HUES64 (cell line): ENCODE measurements around the gene ZNF729.

Experiments
- H3K27ac ChIP-seq: 2 replicates; pipeline ENCODE4 v1.7.0; 2013; ENCODE audit warnings: low read depth, low read length, inconsistent platforms
- H3K27me3 ChIP-seq: 2 replicates; pipeline ENCODE4 v1.6.1; 2013; ENCODE audit warnings: mild to moderate bottlenecking, low read length; ENCODE audit not compliant: insufficient read depth
- H3K36me3 ChIP-seq: 2 replicates; pipeline ENCODE4 v1.6.1; 2013; ENCODE audit warnings: mild to moderate bottlenecking, low read length; ENCODE audit not compliant: insufficient read depth
- H3K4me1 ChIP-seq: 2 replicates; pipeline ENCODE4 v1.6.1; 2013; ENCODE audit warnings: mild to moderate bottlenecking, low read length, moderate library complexity; ENCODE audit not compliant: insufficient read depth
- H3K4me3 ChIP-seq: 2 replicates; pipeline ENCODE4 v1.5.1; 2013; ENCODE audit warnings: mild to moderate bottlenecking, low read length, moderate library complexity
- H3K9ac ChIP-seq: 2 replicates; pipeline ENCODE4 v1.6.1; 2013; ENCODE audit warnings: mild to moderate bottlenecking, low read depth, low read length
- H3K9me3 ChIP-seq: 2 replicates; pipeline ENCODE4 v1.6.1; 2013; ENCODE audit warnings: low read depth, low read length; ENCODE audit not compliant: insufficient read depth
- WGBS: fragments of 150-250, 120-280 bp; methylation state at CpG from one replicate; pipeline ENCODE4 v1.1.7; 2013; ENCODE audit warnings: missing lambda C conversion rate; 5-methylcytosine and 5-hydroxymethylcytosine counted together

The ZNF729 gene

GRCh38 chr19:22335716-22336115 lies 49.5 kb downstream of the ZNF729 start:
- no peaks in the 10 kb centered on the region for H3K4me1 ChIP-seq
- H3K27ac ChIP-seq, result no peak overlapping the region
- 82% methylated on average over 2 of the region's 2 CpGs for WGBS
- H3K36me3 ChIP-seq, result no peaks in the 10 kb centered on the region
- no peak overlapping the region for H3K9ac ChIP-seq
- H3K4me3 ChIP-seq, result no peak overlapping the region
- H3K9me3 ChIP-seq, result peaks cover 88% of the 10 kb centered on the region
- H3K27me3 ChIP-seq, result no peaks in the 10 kb centered on the region

- Histone ChIP-seq H3K27ac (no peak overlapping the region), H3K9me3 (peaks cover 82% of the 10 kb centered on the region), H3K36me3 (no peaks in the 10 kb centered on the region), H3K27me3 (no peaks in the 10 kb centered on the region), H3K4me1 (no peaks in the 10 kb centered on the region), H3K4me3 (no peak overlapping the region), H3K9ac (no peak overlapping the region)
- 61% methylated on average over 2 of the region's 2 CpGs for WGBS
Measured at GRCh38 chr19:22354665-22355064, 68.4 kb downstream of the ZNF729 start.
